Amniotic epithelial cell (primary cell): Measurements from ENCODE around the gene PTGER1.

Experiments
- DNase-seq: peaks from one replicate; pipeline ENCODE4 v3.0.0-alpha.2; 2010; ENCODE audit warnings: low read depth

The PTGER1 gene

GRCh38 chr19:14502334-14503092 is 27.4 kb upstream of the PTGER1 start:
- peak; percentile 58 for DNase-seq

GRCh38 chr19:14497228-14497921 is 22.2 kb upstream of the PTGER1 start:
- DNase-seq: peak; percentile 58

DNA sequence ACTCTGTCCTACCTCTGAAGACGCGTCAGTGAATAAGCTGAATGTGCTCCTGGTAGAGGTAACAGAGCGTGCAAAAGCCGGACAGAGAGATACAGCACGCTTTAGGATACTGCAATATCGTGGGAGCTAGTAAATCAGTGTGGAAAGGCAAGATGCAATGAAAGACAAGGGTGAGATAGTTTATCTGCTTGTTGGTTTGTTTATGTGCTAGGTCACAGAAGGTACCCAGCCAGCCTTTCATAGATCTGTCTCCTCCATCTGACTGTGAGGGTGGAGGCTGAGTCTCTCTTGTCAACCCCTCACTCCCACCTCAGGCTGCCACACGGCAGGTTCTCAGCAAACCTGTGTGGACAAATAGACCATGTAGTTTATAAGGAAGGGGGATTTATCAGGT is 21.7 kb upstream of the PTGER1 start:
- peak; percentile 28 for DNase-seq

DNA sequence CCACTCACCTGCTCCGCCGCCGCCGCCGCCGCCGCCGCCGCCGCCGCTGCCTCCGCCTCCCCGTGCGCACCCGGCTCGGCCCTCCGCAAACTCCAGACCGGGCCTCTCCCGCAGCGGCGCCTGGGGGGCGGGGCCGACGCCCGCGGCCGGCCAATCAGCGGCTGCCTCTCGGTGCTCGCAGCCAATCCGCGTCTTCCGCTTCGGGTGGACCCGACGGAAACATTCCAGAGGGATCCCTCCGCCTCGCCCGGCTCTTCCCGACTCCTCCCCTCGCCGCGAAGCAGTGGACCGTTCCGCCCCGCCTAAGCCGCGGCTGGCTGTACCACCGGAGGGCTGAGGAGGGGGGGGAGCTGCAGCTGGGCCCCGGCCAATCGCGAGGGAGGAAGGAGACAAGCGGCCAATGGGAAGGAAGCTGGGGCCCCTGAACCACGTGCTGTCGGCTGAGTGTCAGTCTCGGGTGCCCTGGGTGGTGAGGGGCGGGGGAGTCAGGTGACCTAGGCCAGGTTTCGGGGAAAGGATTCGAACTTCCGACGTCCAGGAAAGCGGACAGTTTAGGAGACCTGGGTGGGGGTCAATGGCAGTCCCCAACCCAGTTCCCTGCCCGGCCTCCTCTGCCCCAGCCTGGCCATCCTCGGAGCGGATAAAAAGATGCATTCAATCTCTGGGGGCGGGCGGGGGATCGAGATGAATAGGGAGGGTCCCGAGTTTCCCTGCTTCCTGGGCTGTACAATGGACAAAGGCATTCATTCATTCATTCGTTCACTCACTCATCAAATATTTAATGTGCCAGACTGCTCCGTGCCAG is 21.1 kb upstream of the PTGER1 start, which contains the start of gene GIPC1:
GIPC1 (minus strand) TSS at position 99 of the 805 bp plus-strand sequence. CDS start 13,151 bp downstream, outside the sequence.
- peak; percentile 99 for DNase-seq

DNA sequence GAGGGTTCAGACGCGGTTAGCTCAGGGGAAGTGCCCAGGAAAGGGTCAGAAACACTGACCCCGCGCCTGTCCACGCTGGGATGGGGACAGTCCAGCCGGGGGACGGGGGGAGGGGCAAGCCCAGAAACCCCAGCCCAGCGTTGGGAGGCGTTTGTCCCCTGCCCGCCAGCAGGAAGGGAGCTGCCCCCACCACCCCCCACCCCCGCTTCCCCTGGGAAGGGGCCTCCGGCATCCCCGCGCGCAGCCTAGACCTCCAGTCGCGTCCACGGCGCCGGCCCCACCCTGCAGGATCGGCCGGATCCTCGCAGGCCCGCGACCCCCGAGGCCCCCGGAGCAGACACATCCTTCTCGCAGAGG is 20.5 kb upstream of the PTGER1 start:
- DNase-seq: no peak

GRCh38 chr19:14494910-14495671 is 19.9 kb upstream of the PTGER1 start:
- DNase-seq: no peak

GRCh38 chr19:14494411-14494810 is 19.3 kb upstream of the PTGER1 start:
- no peak for DNase-seq

- no peak for DNase-seq
Observed at GRCh38 chr19:14492756-14493337, 17.7 kb upstream of the PTGER1 start.

- DNase-seq: no peak
Observed at GRCh38 chr19:14487370-14488125, 12.4 kb upstream of the PTGER1 start.

- DNase-seq: no peak
Observed at GRCh38 chr19:14482172-14482941, 7.2 kb upstream of the PTGER1 start.

GRCh38 chr19:14480700-14481079 is 5.5 kb upstream of the PTGER1 start:
- DNase-seq: no peak

GRCh38 chr19:14479975-14480699 is 5.0 kb upstream of the PTGER1 start:
- DNase-seq: no peak

- DNase-seq: no peak
Observed at GRCh38 chr19:14479309-14479974, 4.3 kb upstream of the PTGER1 start.

DNA sequence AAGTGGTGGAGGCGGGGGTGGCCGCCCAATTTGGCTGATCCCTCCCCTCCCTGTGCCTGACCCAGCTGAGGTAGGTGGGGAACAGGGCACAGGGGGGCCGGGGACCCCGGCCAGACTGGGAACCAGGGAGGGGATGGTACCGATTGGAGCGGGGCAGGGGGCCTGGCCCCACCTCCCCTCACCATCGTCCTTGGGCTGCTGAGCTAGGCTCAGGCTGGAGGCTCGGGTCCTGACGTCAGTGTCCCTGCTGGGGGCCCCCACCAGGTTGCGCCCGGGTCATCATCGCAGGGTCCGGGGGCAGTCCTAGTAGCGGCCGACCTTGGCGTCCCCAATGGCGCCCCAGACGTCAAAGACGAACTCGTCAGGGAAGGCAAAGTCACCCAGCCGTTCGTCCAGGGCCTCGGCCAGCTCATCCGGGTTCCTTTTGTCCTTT is 3.0 kb upstream of the PTGER1 start:
- no peak for DNase-seq

DNA sequence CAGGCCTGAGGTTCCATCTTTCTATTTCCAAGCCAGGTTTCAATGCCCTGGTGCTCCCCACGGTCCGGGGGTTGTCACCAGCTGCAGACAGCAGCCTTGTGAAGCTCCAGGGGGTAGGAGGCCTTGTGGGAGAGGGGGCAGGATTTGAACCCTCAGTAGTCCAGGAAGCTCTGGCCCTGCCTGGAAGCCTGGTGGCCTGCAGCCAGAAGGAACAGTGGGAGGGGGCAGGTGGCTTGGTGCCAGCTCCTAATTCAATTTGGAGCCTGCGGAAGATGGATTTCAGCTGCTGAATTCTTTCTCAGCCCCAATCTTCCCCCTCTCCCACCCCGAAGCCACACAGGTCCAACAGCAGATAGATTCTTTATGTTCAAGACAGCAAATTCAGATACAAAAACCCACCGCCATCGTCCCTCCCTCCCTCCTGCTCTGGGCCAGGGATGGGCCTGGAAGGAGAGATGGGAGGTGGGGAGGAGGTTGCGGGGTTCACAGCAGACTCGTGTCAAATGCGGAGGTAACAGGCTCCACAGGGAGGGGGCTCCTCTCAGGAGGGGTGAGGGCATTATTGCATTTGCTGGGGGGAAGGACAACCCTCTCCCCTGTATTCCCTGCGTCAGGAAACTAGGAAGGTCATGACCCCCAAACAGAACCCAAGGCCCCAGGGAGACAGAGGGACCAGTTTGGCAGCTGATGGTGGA is 2.4 kb upstream of the PTGER1 start:
- no peak for DNase-seq

DNA sequence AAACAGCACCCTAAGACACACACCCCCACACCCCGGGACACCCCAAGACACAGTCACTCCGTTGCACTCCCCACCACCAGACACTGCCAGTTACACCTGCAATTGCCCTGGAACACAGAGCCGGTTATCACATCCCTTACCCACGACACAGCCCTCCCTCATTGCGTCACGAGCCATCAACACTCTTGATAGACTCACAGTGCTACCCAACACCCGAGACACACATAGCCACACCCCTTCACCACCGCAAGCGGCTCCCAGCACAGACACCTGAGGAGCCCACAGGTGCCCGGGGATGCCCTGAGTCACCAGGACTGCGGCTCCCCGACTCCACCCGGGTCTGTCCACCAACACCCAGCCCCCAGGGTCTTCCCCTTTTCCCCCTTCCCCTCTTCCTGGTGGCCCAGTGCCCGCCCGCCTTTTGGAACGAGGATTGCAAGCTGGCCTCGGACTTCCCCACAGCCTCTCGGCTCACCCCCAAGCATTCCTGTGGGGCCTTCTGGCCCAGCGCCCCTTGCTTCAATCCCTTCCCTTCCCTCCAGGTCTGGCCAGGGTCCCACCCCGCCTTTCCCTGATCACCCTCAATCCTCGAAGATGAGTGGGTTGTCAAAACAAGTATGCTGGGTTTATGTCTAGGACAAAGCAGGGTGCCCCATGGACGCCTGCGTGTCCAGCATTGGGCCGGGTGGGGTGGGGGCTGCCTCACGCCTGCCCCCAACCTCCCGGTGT is 1.7 kb upstream of the PTGER1 start:
- DNase-seq: peak; percentile 86

- DNase-seq: no peak
Observed at GRCh38 chr19:14476327-14476672, 1.1 kb upstream of the PTGER1 start.

DNA sequence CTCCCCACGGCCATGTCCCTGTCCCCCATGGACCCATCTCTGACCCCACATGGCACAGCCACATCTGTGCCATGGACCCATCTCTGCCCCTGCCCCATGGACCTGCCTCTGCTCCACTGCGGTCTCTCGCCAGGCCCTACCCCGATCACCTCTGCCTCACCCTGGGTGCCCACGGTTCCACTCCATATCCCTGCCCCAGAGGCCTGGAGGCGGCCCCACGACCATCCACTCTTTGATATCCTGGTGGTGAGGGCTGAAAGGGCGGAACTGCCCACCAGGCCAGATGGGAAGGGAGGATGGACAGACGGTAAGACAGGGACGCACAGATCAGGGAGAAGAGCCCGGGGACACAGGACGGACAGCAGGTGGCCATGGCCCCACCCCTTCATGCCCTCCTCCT is 327 bp downstream of the PTGER1 start:
- no peak for DNase-seq
